ENCODE results near the gene MSI2.

Gene MSI2

DNA sequence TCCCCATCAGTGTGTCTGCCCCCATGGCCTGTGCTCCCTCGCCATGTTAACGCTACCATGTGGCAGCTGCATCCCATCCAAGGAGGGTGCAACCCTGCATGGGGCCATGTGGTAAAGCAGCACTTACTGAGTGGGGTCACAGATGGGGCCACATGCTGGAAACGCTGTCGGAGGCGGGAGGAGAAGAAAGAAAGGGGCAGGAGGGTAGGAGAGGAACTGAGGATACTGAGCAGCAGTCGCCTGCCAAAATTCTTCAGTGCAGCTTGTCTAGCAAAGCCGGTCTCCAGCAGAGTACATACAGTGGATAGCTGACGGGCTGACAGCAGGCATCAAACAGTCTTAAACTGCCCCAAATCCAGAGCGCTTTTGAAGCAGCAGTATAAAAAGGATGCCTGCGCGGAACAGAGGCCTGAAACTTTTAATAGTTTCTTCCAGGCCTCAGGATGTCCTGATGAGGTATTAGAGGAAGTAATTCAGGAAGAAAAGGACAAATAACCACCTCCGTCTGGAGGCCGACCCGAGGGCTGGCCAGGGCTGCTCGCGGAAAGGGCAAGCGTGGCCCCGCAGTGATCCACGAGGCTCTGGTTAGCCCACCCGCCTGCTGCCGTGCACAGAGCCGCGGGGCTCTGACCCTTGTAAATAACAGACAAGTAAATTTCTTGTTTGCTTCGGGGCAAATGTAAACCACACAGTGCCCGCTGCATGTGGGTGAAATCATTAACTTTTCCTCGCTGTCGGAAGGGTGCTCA, 339.8 kb downstream of the MSI2 start:
- H3K9me3 ChIP-seq (ENCODE audit: control insufficient read depth, insufficient read depth, low read length) = no peaks in the 10 kb centered on the region
- peaks cover 5% of the 10 kb centered on the region for H3K4me1 ChIP-seq (ENCODE audit: insufficient read depth, low read length)
- no peaks in the 10 kb centered on the region for H3K36me3 ChIP-seq (ENCODE audit: insufficient read depth, low read length)
- no peak overlapping the region for H3K9ac ChIP-seq (ENCODE audit: low read depth, low read length)

- Histone ChIP-seq H3K9me3 (ENCODE audit: control insufficient read depth, insufficient read depth, low read length) (no peaks in the 10 kb centered on the region), H3K36me3 (ENCODE audit: insufficient read depth, low read length) (no peaks in the 10 kb centered on the region), H3K9ac (ENCODE audit: low read depth, low read length) (no peak overlapping the region), H3K4me1 (ENCODE audit: insufficient read depth, low read length) (peaks cover 10% of the 10 kb centered on the region)
Observed at GRCh38 chr17:57597101-57597500, 340.8 kb downstream of the MSI2 start.

DNA sequence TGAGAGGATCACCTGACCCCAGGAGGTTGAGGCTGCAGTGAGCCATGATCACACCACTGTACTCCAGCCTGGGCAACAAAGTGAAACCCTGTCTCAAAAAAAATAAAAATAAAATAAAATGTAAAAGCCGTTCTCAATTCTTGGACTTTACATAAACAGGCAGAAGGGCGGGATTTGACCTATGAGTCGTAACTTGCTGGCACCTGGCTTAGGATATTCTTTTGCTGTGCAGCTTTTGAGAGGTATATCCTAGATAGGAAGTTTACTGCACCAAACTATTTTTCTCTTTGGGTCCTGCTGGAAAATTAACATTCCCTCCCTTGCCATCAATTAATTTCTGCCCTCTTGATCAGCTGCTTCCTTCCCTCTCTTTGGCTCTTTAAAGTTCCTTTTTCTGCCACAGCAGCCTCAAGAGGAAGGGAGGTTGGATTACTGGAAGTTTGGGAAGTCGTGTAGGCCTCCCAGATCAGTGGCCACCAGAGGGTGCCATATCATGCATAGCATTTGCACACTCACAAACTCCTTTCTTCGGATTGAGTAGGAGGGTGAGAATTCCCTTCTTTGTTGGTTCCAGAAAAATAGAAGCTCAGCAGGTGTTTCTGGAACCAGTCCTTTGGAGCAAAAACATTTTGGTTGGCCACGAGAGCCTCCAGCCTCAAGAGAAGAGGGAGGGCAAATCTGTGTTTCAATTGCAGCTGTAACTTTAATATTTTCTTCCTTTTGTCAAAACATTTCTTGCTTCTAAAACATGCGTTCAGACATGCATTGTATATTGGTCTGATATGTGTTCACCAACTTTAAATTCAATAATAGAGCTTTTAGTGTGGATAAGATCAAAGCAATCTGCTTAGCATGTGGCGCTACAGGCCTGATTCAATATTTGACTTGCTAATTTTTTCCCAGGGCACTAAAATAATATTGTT, 341.5 kb downstream of the MSI2 start:
- H3K9ac ChIP-seq (ENCODE audit: low read depth, low read length) = no peak overlapping the region
- H3K9me3 ChIP-seq (ENCODE audit: control insufficient read depth, insufficient read depth, low read length) = no peaks in the 10 kb centered on the region
- no peaks in the 10 kb centered on the region for H3K36me3 ChIP-seq (ENCODE audit: insufficient read depth, low read length)
- H3K4me1 ChIP-seq (ENCODE audit: insufficient read depth, low read length) = peaks cover 10% of the 10 kb centered on the region

DNA sequence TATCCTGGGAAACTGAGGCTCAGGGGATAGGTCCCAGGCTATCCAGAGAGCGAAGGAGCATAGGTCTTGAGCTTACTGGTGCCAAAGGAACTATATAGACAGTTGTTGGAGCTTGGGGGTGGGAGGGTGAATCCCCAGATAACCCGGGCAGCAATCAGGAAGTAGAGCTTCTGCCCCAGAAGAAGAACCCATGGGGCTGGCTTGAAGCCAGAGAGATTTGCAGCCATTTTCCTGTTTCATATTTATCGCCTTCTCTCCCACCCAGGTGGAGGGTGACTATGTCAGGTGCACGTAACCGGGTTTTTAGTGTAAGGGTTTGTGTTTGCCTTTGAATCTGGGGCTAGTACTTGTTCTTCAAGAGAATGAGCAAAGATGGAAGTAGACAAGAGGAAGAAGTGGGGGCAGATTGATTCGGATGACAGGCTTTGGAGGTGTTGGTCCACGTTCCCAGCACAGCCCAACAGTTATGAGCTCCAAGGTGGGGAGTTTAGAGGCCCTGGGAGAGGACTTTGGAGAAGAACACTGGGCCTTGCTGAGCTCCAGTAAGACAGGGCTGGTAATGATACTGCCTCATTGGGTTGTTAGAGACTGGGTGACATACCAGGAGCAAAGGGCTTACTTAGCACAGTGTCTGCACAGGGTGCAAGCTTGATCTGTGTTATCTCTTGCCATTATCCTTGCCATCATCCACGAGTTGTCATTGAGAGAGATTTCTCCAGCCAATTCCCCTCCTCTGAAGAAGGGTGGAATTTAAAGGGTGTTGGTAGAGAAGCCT, 343.1 kb downstream of the MSI2 start:
- no peaks in the 10 kb centered on the region for H3K36me3 ChIP-seq (ENCODE audit: insufficient read depth, low read length)
- no peak overlapping the region for H3K9ac ChIP-seq (ENCODE audit: low read depth, low read length)
- H3K9me3 ChIP-seq (ENCODE audit: control insufficient read depth, insufficient read depth, low read length) = no peaks in the 10 kb centered on the region
- peaks cover 10% of the 10 kb centered on the region for H3K4me1 ChIP-seq (ENCODE audit: insufficient read depth, low read length)

GRCh38 chr17:57600074-57600473, 343.8 kb downstream of the MSI2 start:
- H3K36me3 ChIP-seq (ENCODE audit: insufficient read depth, low read length) = no peaks in the 10 kb centered on the region
- H3K9me3 ChIP-seq (ENCODE audit: control insufficient read depth, insufficient read depth, low read length) = no peaks in the 10 kb centered on the region
- H3K9ac ChIP-seq (ENCODE audit: low read depth, low read length) = no peak overlapping the region
- H3K4me1 ChIP-seq (ENCODE audit: insufficient read depth, low read length) = peaks cover 13% of the 10 kb centered on the region

- Histone ChIP-seq H3K9ac (ENCODE audit: low read depth, low read length) (no peak overlapping the region), H3K4me1 (ENCODE audit: insufficient read depth, low read length) (peaks cover 24% of the 10 kb centered on the region), H3K9me3 (ENCODE audit: control insufficient read depth, insufficient read depth, low read length) (no peaks in the 10 kb centered on the region), H3K36me3 (ENCODE audit: insufficient read depth, low read length) (no peaks in the 10 kb centered on the region)
Observed at GRCh38 chr17:57601143-57601735, 344.9 kb downstream of the MSI2 start.

DNA sequence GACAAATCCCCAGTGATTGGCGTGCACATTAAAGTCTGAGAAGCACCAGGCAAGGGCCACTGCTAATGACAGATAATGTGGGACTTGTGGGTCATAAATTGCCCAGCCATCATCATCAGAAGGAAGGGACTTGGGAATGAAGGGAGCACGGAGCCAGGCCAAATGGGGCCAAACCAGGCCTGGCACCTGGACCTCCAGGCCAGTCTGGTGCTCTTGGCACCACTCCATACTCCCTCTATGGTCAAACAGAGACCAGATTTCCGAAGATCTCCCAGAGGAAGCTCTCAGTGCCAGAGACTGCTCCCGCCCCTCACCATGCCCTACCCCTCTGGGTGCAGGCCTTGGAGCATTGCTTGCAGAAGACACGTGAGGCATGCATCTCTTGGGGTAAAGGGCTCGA, 346.6 kb downstream of the MSI2 start:
- Histone ChIP-seq H3K36me3 (ENCODE audit: insufficient read depth, low read length) (no peaks in the 10 kb centered on the region), H3K9me3 (ENCODE audit: control insufficient read depth, insufficient read depth, low read length) (no peaks in the 10 kb centered on the region), H3K9ac (ENCODE audit: low read depth, low read length) (no peak overlapping the region), H3K4me1 (ENCODE audit: insufficient read depth, low read length) (peaks cover 24% of the 10 kb centered on the region)

- Histone ChIP-seq H3K36me3 (ENCODE audit: insufficient read depth, low read length) (no peaks in the 10 kb centered on the region), H3K9me3 (ENCODE audit: control insufficient read depth, insufficient read depth, low read length) (no peaks in the 10 kb centered on the region), H3K9ac (ENCODE audit: low read depth, low read length) (no peak overlapping the region), H3K4me1 (ENCODE audit: insufficient read depth, low read length) (peaks cover 28% of the 10 kb centered on the region)
Observed at GRCh38 chr17:57603546-57603945, 347.2 kb downstream of the MSI2 start.

- peaks cover 32% of the 10 kb centered on the region for H3K4me1 ChIP-seq (ENCODE audit: insufficient read depth, low read length)
- no peak overlapping the region for H3K9ac ChIP-seq (ENCODE audit: low read depth, low read length)
- H3K9me3 ChIP-seq (ENCODE audit: control insufficient read depth, insufficient read depth, low read length) = no peaks in the 10 kb centered on the region
- H3K36me3 ChIP-seq (ENCODE audit: insufficient read depth, low read length) = no peaks in the 10 kb centered on the region
Observed at GRCh38 chr17:57603978-57604377, 347.7 kb downstream of the MSI2 start.

- Histone ChIP-seq H3K9ac (ENCODE audit: low read depth, low read length) (no peak overlapping the region), H3K4me1 (ENCODE audit: insufficient read depth, low read length) (peaks cover 36% of the 10 kb centered on the region), H3K9me3 (ENCODE audit: control insufficient read depth, insufficient read depth, low read length) (no peaks in the 10 kb centered on the region), H3K36me3 (ENCODE audit: insufficient read depth, low read length) (no peaks in the 10 kb centered on the region)
Observed at GRCh38 chr17:57604771-57605674, 348.7 kb downstream of the MSI2 start.

DNA sequence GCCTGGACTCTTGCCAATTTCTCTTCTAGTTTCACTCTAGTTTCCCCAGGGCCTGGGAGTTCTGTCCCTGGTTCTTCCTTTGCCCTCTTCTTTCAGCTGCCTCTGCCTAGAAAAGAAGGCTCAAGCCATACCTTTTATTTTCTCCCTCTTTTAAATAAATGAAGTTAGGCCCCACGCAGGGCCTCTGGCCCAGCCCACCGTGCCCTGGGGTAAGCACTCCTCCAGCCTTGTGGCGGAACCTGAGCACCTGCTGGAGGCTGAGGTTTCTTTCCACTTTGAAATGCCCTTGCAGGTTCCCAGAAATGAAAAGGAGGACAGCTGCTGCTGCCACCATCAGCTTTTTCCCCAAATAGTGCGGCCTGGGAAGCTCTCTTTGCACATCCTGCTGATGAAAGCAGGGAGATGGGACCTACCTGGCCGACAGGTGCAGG, 349.4 kb downstream of the MSI2 start:
- no peaks in the 10 kb centered on the region for H3K9me3 ChIP-seq (ENCODE audit: control insufficient read depth, insufficient read depth, low read length)
- no peaks in the 10 kb centered on the region for H3K36me3 ChIP-seq (ENCODE audit: insufficient read depth, low read length)
- no peak overlapping the region for H3K9ac ChIP-seq (ENCODE audit: low read depth, low read length)
- peaks cover 36% of the 10 kb centered on the region for H3K4me1 ChIP-seq (ENCODE audit: insufficient read depth, low read length)

GRCh38 chr17:57606111-57606875, 350.0 kb downstream of the MSI2 start:
- no peaks in the 10 kb centered on the region for H3K9me3 ChIP-seq (ENCODE audit: control insufficient read depth, insufficient read depth, low read length)
- no peak overlapping the region for H3K9ac ChIP-seq (ENCODE audit: low read depth, low read length)
- H3K4me1 ChIP-seq (ENCODE audit: insufficient read depth, low read length) = peaks cover 36% of the 10 kb centered on the region
- H3K36me3 ChIP-seq (ENCODE audit: insufficient read depth, low read length) = no peaks in the 10 kb centered on the region
